Stomach (tissue), 9 donors: ENCODE data around the gene ADCY9. TPM values are rescaled to one million over a fixed set of nuclear protein-coding genes. Genes with fewer than 3 reads are reported as not detected.

Experiments
- DNase-seq, 2 donors: peaks; one replicate each; pipeline versions ENCODE4 v3.0.0 to v3.0.0-alpha.2; 2013 to 2019
- H3K27ac ChIP-seq, 5 donors: fragments of 200-600 bp in 4 of 5; sonication (generic) in 4 of 5; one replicate each; pipeline ENCODE4 v1.5.1; 2013 to 2019; ENCODE audit warnings: mild to moderate bottlenecking in 1 of 5, moderate library complexity in 1 of 5
- H3K27me3 ChIP-seq, 3 donors: fragments of 200-600 bp; sonication (generic); one replicate each; pipeline ENCODE4 v1.5.1; 2017 to 2019; ENCODE audit warnings: mixed run types in 1 of 3
- H3K36me3 ChIP-seq, 4 donors: fragments of 200-600 bp; sonication (generic); 1 replicate in 3 of 4; 2 replicates in 1 of 4; pipeline ENCODE4 v1.5.1; 2016 to 2019
- H3K4me1 ChIP-seq, 4 donors: fragments of 200-600 bp; sonication (generic); one replicate each; pipeline ENCODE4 v1.5.1; 2016 to 2019
- H3K4me3 ChIP-seq, 4 donors: fragments of 200-600 bp; sonication (generic) in 3 of 4; one replicate each; pipeline ENCODE4 v1.5.1; 2016 to 2019; ENCODE audit warnings: mild to moderate bottlenecking in 1 of 4
- H3K9me3 ChIP-seq, 4 donors: fragments of 200-600 bp; sonication (generic); one replicate each; pipeline ENCODE4 v1.5.1; 2016 to 2019
- CTCF ChIP-seq, 7 experiments: fragments of 450-650 bp in 4 of 7; fragments of 200-600 bp in 3 of 7; sonication (generic) in 3 of 7; IDR thresholded peaks; one replicate each; pipeline ENCODE4 v1.5.1; 2016 to 2019; ENCODE audit warnings: antibody characterized with exemption in 7 of 7, control low read depth in 2 of 7, mild to moderate bottlenecking in 1 of 7
- EP300 ChIP-seq: sonication (generic); formaldehyde crosslinking; IDR thresholded peaks from one replicate; pipeline ENCODE4 v1.6.1; 2017; ENCODE audit warnings: antibody characterized with exemption
- POLR2A ChIP-seq, 4 donors: fragments of 450-650 bp; IDR thresholded peaks; one replicate each; pipeline ENCODE4 v1.6.1; 2016; ENCODE audit warnings: antibody characterized with exemption in 4 of 4, control low read depth in 2 of 4, mild to moderate bottlenecking in 1 of 4, moderate library complexity in 1 of 4
- POLR2AphosphoS5 ChIP-seq, 3 donors: sonication (generic); formaldehyde crosslinking; IDR thresholded peaks; one replicate each; pipeline ENCODE4 v1.6.1; 2016; ENCODE audit warnings: antibody characterized with exemption in 3 of 3
- WGBS, 5 donors: extraction: QIAGEN DNeasy Blood & Tissue Kit in 3 of 5; methylation state at CpG; one replicate each; pipeline versions ENCODE4 v1.1.5 to v1.1.7; 2013 to 2018; 5-methylcytosine and 5-hydroxymethylcytosine counted together
- intact Hi-C: fragments of 100-400 bp; cut with DNase I; formaldehyde crosslinking; loops from one replicate; pipeline ENCODE4 v1.15.1; 2023; ENCODE audit warnings: low total_unique reads
- polyA plus RNA-seq, 3 donors: library from polyadenylated mRNA; stranded (reverse); fragments of 200-250 nt; gene quantifications; one replicate each; pipeline ENCODE4 v1.2.3, GENCODE V29; 2013
- total RNA-seq, 5 donors: library from RNA; depleted of rRNA; stranded (reverse); fragments of >200 nt; gene quantifications; one replicate each; pipeline versions ENCODE4 v1.1.0 to v1.2.3, GENCODE V29; 2014 to 2016
- donor health status: healthy with polysubstance abuse.
- donor health status: Bipolar disorder and iron deficiency.
- donor health status: healthy.

ADCY9 gene
- total and polyA plus RNA-seq, 8 donors = 1.7 to 55.0 (median 12.9) TPM

GRCh38 chr16:4016005-4016352 lies 100.3 kb downstream of the ADCY9 start:
- Histone ChIP-seq H3K9me3 (no peaks in the 10 kb centered on the region), H3K4me1 (peaks cover 41 to 88% (median 66%) of the 10 kb centered on the region in 4 donors), H3K27ac (peak overlapping the region in 3 of 5 donors; percentile 41 to 77 (median 76)), H3K4me3 (no peak overlapping the region), H3K36me3 (no peaks in the 10 kb centered on the region), H3K27me3 (no peaks in the 10 kb centered on the region)
- TF ChIP-seq CTCF (IDR thresholded peaks at IDR 0.05) (no peak), EP300 (no peak), POLR2AphosphoS5 (IDR thresholded peaks at IDR 0.05) (no peak), POLR2A (IDR thresholded peaks at IDR 0.05) (no peak)
- intact Hi-C loops = no loop called here
- WGBS, 5 donors = 65 to 75% (median 71%) methylated on average over 3 of the region's 3 CpGs
- DNase-seq = no peak

- intact Hi-C loops = no loop called here
- H3K9me3 ChIP-seq = no peaks in the 10 kb centered on the region
- no peaks in the 10 kb centered on the region for H3K36me3 ChIP-seq
- peaks cover 37 to 85% (median 64%) of the 10 kb centered on the region in 4 donors for H3K4me1 ChIP-seq
- 28 to 61% (median 49%) methylated on average over 19 to 20 of the region's 20 CpGs for WGBS, 5 donors
- DNase-seq = peak; percentile 47 to 81
- no peaks in the 10 kb centered on the region for H3K27me3 ChIP-seq
- H3K27ac ChIP-seq = peak overlapping the region in 4 of 5 donors; percentile 41 to 77 (median 66)
- peak in 1 of 3 donors; percentile 14 for TF ChIP-seq POLR2AphosphoS5 (IDR thresholded peaks at IDR 0.05)
- TF ChIP-seq POLR2A (IDR thresholded peaks at IDR 0.05) = no peak
- H3K4me3 ChIP-seq = no peak overlapping the region
Measured at GRCh38 chr16:4015275-4016004, 100.8 kb downstream of the ADCY9 start.

GRCh38 chr16:4011940-4012629 lies 104.2 kb downstream of the ADCY9 start:
- Histone ChIP-seq H3K4me1 (peaks cover 25 to 57% (median 44%) of the 10 kb centered on the region in 4 donors), H3K9me3 (no peaks in the 10 kb centered on the region), H3K36me3 (no peaks in the 10 kb centered on the region), H3K27ac (peak overlapping the region in 3 of 5 donors; percentile 30 to 60 (median 49)), H3K27me3 (no peaks in the 10 kb centered on the region), H3K4me3 (no peak overlapping the region)
- no peak for DNase-seq
- 27 to 67% (median 48%) methylated on average over 15 of the region's 15 CpGs for WGBS, 5 donors
- TF ChIP-seq POLR2AphosphoS5 (IDR thresholded peaks at IDR 0.05) (no peak), POLR2A (IDR thresholded peaks at IDR 0.05) (no peak), EP300 (no peak), CTCF (IDR thresholded peaks at IDR 0.05) (no peak)
- intact Hi-C loops = no loop called here

- H3K4me3 ChIP-seq = no peak overlapping the region
- no peaks in the 10 kb centered on the region for H3K36me3 ChIP-seq
- H3K27ac ChIP-seq = peak overlapping the region in 4 of 5 donors; percentile 10 to 60 (median 40)
- peaks cover 25 to 55% (median 43%) of the 10 kb centered on the region in 4 donors for H3K4me1 ChIP-seq
- intact Hi-C loops = no loop called here
- no peak for DNase-seq
- WGBS, 5 donors = 56 to 75% (median 64%) methylated on average over 20 of the region's 20 CpGs
- no peaks in the 10 kb centered on the region for H3K27me3 ChIP-seq
- H3K9me3 ChIP-seq = no peaks in the 10 kb centered on the region
- no peak for TF ChIP-seq CTCF (IDR thresholded peaks at IDR 0.05)
- no peak for TF ChIP-seq EP300
- TF ChIP-seq POLR2A (IDR thresholded peaks at IDR 0.05) = no peak
- TF ChIP-seq POLR2AphosphoS5 (IDR thresholded peaks at IDR 0.05) = no peak
Measured at GRCh38 chr16:4011225-4011939, 104.9 kb downstream of the ADCY9 start.
